Activated CD4-positive, alpha-beta T cell treated with anti-CD3 and anti-CD28 coated beads for 36 hours (primary cell): ENCODE measurements around the gene TMEM175. TPM values are rescaled to one million over a fixed set of nuclear protein-coding genes. Genes with fewer than 3 reads are reported as not detected.

Experiments used
- ATAC-seq: fragments of 200-7000 bp; cut with Tn5 transposase; one replicate; pipeline ENCODE4 v1.10.0; 2021; ENCODE audit warnings: mild to moderate bottlenecking, moderate library complexity
- CTCF ChIA-PET: fragments of 350-600 bp; sonication (Branson Sonifier 250); formaldehyde crosslinking; loops from one replicate; lab custom pipeline; 2021; ENCODE audit warnings: antibody characterized with exemption; lab: Charles Lee
- POLR2A ChIA-PET: fragments of 350-600 bp; sonication (Branson Sonifier 250); formaldehyde crosslinking; loops from one replicate; lab custom pipeline; 2021; ENCODE audit warnings: antibody characterized with exemption, inconsistent platforms; lab: Charles Lee
- DNase-seq: peaks from one replicate; pipeline ENCODE4 v3.0.0-alpha.2; 2020
- H3K27ac Mint-ChIP-seq: one replicate; pipeline ENCODE4 v1.8.0; 2021; ENCODE audit warnings: mixed read lengths
- H3K27me3 Mint-ChIP-seq: one replicate; pipeline ENCODE4 v1.8.0; 2021; ENCODE audit warnings: mixed read lengths
- H3K36me3 Mint-ChIP-seq: one replicate; pipeline ENCODE4 v1.8.0; 2021; ENCODE audit warnings: low read depth, mixed read lengths
- H3K4me1 Mint-ChIP-seq: one replicate; pipeline ENCODE4 v1.8.0; 2021; ENCODE audit warnings: mixed read lengths
- H3K4me3 Mint-ChIP-seq: one replicate; pipeline ENCODE4 v1.8.0; 2021; ENCODE audit warnings: mild to moderate bottlenecking, moderate library complexity, mixed read lengths
- H3K9me3 Mint-ChIP-seq: one replicate; pipeline ENCODE4 v1.8.0; 2021; ENCODE audit warnings: low read depth, mixed read lengths
- intact Hi-C, 2 experiments: fragments of 100-400 bp; cut with DNase I in 1 of 2; cut with micrococcal nuclease in 1 of 2; formaldehyde crosslinking; loops; one replicate each; pipeline versions ENCODE4 v1.14.2 to v1.15.1; 2022 to 2024; cut with DNase I, micrococcal nuclease
- total RNA-seq, 2 experiments: library from RNA; stranded (reverse); gene quantifications; one replicate each; pipeline ENCODE4 v1.2.3, GENCODE V29; 2021

TMEM175 gene
- total RNA-seq, 2 experiments from 2014 or later: 15.2 to 17.3 TPM

GRCh38 chr4:985123-985830 lies 53.0 kb downstream of the TMEM175 start:
- peak; percentile 76 for ATAC-seq

GRCh38 chr4:986428-986878 lies 54.2 kb downstream of the TMEM175 start:
- peaks cover 13% of the 10 kb centered on the region for H3K4me1 Mint-ChIP-seq
- H3K27ac Mint-ChIP-seq: peak overlapping the region; percentile 88
- ChIA-PET CTCF (interaction anchor here (1.0 to 1.6 kb wide), 2 partner anchors 90 to 291 kb away, joined by 4 to 5 read pairs; no protein-coding TSS in a partner anchor), POLR2A (interaction anchor here (0.6 kb wide), 3 partner anchors 9 to 230 kb away, joined by 3 to 5 read pairs (median 3); no protein-coding TSS in a partner anchor)
- no peak for DNase-seq
- peak; percentile 18 for ATAC-seq
- H3K36me3 Mint-ChIP-seq: peaks cover 2% of the 10 kb centered on the region
- peak overlapping the region; percentile 85 for H3K4me3 Mint-ChIP-seq
- H3K9me3 Mint-ChIP-seq: no peaks in the 10 kb centered on the region
- no peaks in the 10 kb centered on the region for H3K27me3 Mint-ChIP-seq
- intact Hi-C loops: loop anchor here (1.0 to 5.0 kb wide), 8 partner anchors 13 to 384 kb away; partner anchors contain the start of genes GAK (in 2 of the 2), TMEM175 (in 2 of the 2) and DGKQ (in 1 of the 2)

More at GRCh38 chr4:985123-985830, 53.0 kb downstream of the TMEM175 start:
- peak overlapping the region; percentile 85 for H3K4me3 Mint-ChIP-seq
- intact Hi-C loops: loop anchor here (1.0 to 5.0 kb wide), 4 partner anchors 12 to 243 kb away; partner anchors contain the start of genes DGKQ (in 1 of the 2), GAK (in 1 of the 2) and TMEM175 (in 1 of the 2)
- H3K9me3 Mint-ChIP-seq: no peaks in the 10 kb centered on the region
- H3K4me1 Mint-ChIP-seq: peaks cover 13% of the 10 kb centered on the region
- H3K27ac Mint-ChIP-seq: no peak overlapping the region
- CTCF ChIA-PET: no interaction called here
- DNase-seq: peak; percentile 87
- H3K36me3 Mint-ChIP-seq: no peaks in the 10 kb centered on the region
- H3K27me3 Mint-ChIP-seq: no peaks in the 10 kb centered on the region
- POLR2A ChIA-PET: interaction anchor here (0.6 kb wide), 1 partner anchor 10 kb away, joined by 6 read pairs; no protein-coding TSS in a partner anchor

- peaks cover 13% of the 10 kb centered on the region for H3K4me1 Mint-ChIP-seq
Measured at GRCh38 chr4:986879-987623, 54.8 kb downstream of the TMEM175 start, which contains the start of gene IDUA. IDUA (plus strand) TSS chr4:987044; CDS start chr4:987085, 41 bp downstream.

GRCh38 chr4:987624-988513 lies 55.6 kb downstream of the TMEM175 start:
- CTCF ChIA-PET: interaction anchor here (0.5 to 1.6 kb wide), 7 partner anchors 58 to 290 kb away, joined by 3 to 5 read pairs (median 3); no protein-coding TSS in a partner anchor
- Mint-ChIP-seq H3K4me3 (peak overlapping the region; percentile 74), H3K27ac (no peak overlapping the region), H3K27me3 (no peaks in the 10 kb centered on the region), H3K4me1 (peaks cover 13% of the 10 kb centered on the region), H3K36me3 (peaks cover 2% of the 10 kb centered on the region), H3K9me3 (no peaks in the 10 kb centered on the region)
- DNase-seq (no peak), ATAC-seq (no peak)
- POLR2A ChIA-PET: interaction anchor here (0.7 kb wide), 1 partner anchor 206 kb away, joined by 4 read pairs; no protein-coding TSS in a partner anchor
- intact Hi-C loops: loop anchor here (2.0 to 5.0 kb wide), 5 partner anchors 56 to 385 kb away; partner anchors contain the start of genes GAK (in 1 of the 2) and TMEM175 (in 1 of the 2)

More at GRCh38 chr4:986879-987623, 54.8 kb downstream of the TMEM175 start, which contains the start of gene IDUA:
- Mint-ChIP-seq H3K27ac (peak within 1 kb of the TSS; percentile 88), H3K27me3 (no peaks in the 10 kb centered on the region), H3K4me3 (peak within 1 kb of the TSS; percentile 85), H3K36me3 (peaks cover 2% of the 10 kb centered on the region), H3K9me3 (no peaks in the 10 kb centered on the region)
- POLR2A ChIA-PET: interaction anchor here (0.6 to 0.7 kb wide), 3 partner anchors 10 to 231 kb away, joined by 3 to 4 read pairs (median 3); no protein-coding TSS in a partner anchor
- intact Hi-C loops: loop anchor here (1.0 to 5.0 kb wide), 8 partner anchors 14 to 384 kb away; partner anchors contain the start of genes GAK (in 2 of the 2), TMEM175 (in 2 of the 2) and DGKQ (in 1 of the 2)
- ATAC-seq (peak; percentile 82), DNase-seq (peak; percentile 93)
- CTCF ChIA-PET: interaction anchor here (0.5 to 1.6 kb wide), 6 partner anchors 58 to 290 kb away, joined by 3 to 5 read pairs (median 3); no protein-coding TSS in a partner anchor

- intact Hi-C loops: loop anchor here in 1 of 2 experiments (5.0 kb wide), 2 partner anchors 57 to 247 kb away; partner anchors contain the start of genes GAK and TMEM175
- peaks cover 2% of the 10 kb centered on the region for H3K36me3 Mint-ChIP-seq
- ATAC-seq: no peak
- ChIA-PET CTCF (interaction anchor here (0.6 kb wide), 1 partner anchor 221 kb away, joined by 3 read pairs; no protein-coding TSS in a partner anchor), POLR2A (no interaction called here)
- no peak overlapping the region for H3K27ac Mint-ChIP-seq
- H3K27me3 Mint-ChIP-seq: no peaks in the 10 kb centered on the region
- no peaks in the 10 kb centered on the region for H3K9me3 Mint-ChIP-seq
- no peak for DNase-seq
- H3K4me1 Mint-ChIP-seq: peaks cover 13% of the 10 kb centered on the region
- no peak overlapping the region for H3K4me3 Mint-ChIP-seq
Measured at GRCh38 chr4:988726-989721, 56.8 kb downstream of the TMEM175 start.

GRCh38 chr4:989722-990471 lies 57.6 kb downstream of the TMEM175 start:
- POLR2A ChIA-PET: no interaction called here

GRCh38 chr4:990746-991367 lies 58.6 kb downstream of the TMEM175 start:
- CTCF ChIA-PET: no interaction called here
- DNase-seq (no peak), ATAC-seq (no peak)
- Mint-ChIP-seq H3K9me3 (no peaks in the 10 kb centered on the region), H3K27me3 (no peaks in the 10 kb centered on the region), H3K27ac (no peak overlapping the region), H3K36me3 (peaks cover 2% of the 10 kb centered on the region), H3K4me3 (no peak overlapping the region), H3K4me1 (peaks cover 3% of the 10 kb centered on the region)
- intact Hi-C loops: no loop called here
- POLR2A ChIA-PET: no interaction called here

More at GRCh38 chr4:989722-990471, 57.6 kb downstream of the TMEM175 start:
- Mint-ChIP-seq H3K36me3 (peaks cover 2% of the 10 kb centered on the region), H3K9me3 (no peaks in the 10 kb centered on the region), H3K4me1 (peaks cover 11% of the 10 kb centered on the region), H3K27ac (no peak overlapping the region), H3K27me3 (no peaks in the 10 kb centered on the region), H3K4me3 (no peak overlapping the region)
- no peak for DNase-seq
- ATAC-seq: no peak
- CTCF ChIA-PET: no interaction called here
- intact Hi-C loops: loop anchor here in 1 of 2 experiments (5.0 kb wide), 2 partner anchors 58 to 248 kb away; partner anchors contain the start of genes GAK and TMEM175

- intact Hi-C loops: no loop called here
- no peak for ATAC-seq
- no peak for DNase-seq
- ChIA-PET POLR2A (no interaction called here), CTCF (no interaction called here)
- Mint-ChIP-seq H3K9me3 (no peaks in the 10 kb centered on the region), H3K4me1 (no peaks in the 10 kb centered on the region), H3K4me3 (no peak overlapping the region), H3K27me3 (no peaks in the 10 kb centered on the region), H3K27ac (no peak overlapping the region), H3K36me3 (peaks cover 2% of the 10 kb centered on the region)
Measured at GRCh38 chr4:991451-992296, 59.4 kb downstream of the TMEM175 start.
